ENCODE results near the gene PLEKHG4B.

GRCh38 chr5:79821-80220, 12.1 kb upstream of the PLEKHG4B start:
- no peak for TF ChIP-seq GATA2 (CRISPR knock-in tag; IDR thresholded peaks at IDR 0.05)
- no peak for TF ChIP-seq CTCF (IDR thresholded peaks at IDR 0.05)
- TF ChIP-seq, protein P1, sequence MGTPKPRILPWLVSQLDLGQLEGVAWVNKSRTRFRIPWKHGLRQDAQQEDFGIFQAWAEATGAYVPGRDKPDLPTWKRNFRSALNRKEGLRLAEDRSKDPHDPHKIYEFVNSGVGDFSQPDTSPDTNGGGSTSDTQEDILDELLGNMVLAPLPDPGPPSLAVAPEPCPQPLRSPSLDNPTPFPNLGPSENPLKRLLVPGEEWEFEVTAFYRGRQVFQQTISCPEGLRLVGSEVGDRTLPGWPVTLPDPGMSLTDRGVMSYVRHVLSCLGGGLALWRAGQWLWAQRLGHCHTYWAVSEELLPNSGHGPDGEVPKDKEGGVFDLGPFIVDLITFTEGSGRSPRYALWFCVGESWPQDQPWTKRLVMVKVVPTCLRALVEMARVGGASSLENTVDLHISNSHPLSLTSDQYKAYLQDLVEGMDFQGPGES (IDR thresholded peaks at IDR 0.05; ENCODE audit: low read depth, low read length): no peak
- TF ChIP-seq USF2 (IDR thresholded peaks at IDR 0.05; ENCODE audit: borderline replicate concordance, low read depth, low read length): no peak
- no peak for TF ChIP-seq POLR2AphosphoS5 (IDR thresholded peaks at IDR 0.05; ENCODE audit: low read depth, low read length)

All from SK-N-SH (cell line).